GM18517 (cell line): ENCODE results near the gene GATAD2B.
A peak's percentile ranks its signal among the peaks of the same experiment; 100 is the strongest.

Source experiments
- ATAC-seq: cut with Tn5 transposase; IDR thresholded peaks from one replicate; pipeline ENCODE4 v1.9.1; 2021; ENCODE audit warnings: mild to moderate bottlenecking, moderate library complexity; ENCODE audit not compliant: unreplicated experiment

GATAD2B gene

GRCh38 chr1:153799566-153800465 is 123.0 kb downstream of the GATAD2B start:
- no peak for ATAC-seq

GRCh38 chr1:153799016-153799415 is 123.8 kb downstream of the GATAD2B start:
- ATAC-seq: no peak

- ATAC-seq: no peak
These were observed 124.3 kb downstream of the GATAD2B start for GRCh38 chr1:153798468-153798780.

GRCh38 chr1:153796786-153797659 is 125.7 kb downstream of the GATAD2B start:
- peak; percentile 69 for ATAC-seq

GRCh38 chr1:153795934-153796785 is 126.6 kb downstream of the GATAD2B start:
- ATAC-seq: no peak

- ATAC-seq: no peak
These were observed 127.4 kb downstream of the GATAD2B start for GRCh38 chr1:153795330-153795837.

- no peak for ATAC-seq
These were observed 128.0 kb downstream of the GATAD2B start for GRCh38 chr1:153794624-153795329.

- no peak for ATAC-seq
These were observed 128.7 kb downstream of the GATAD2B start for GRCh38 chr1:153793973-153794615.

- no peak for ATAC-seq
These were observed 129.4 kb downstream of the GATAD2B start for GRCh38 chr1:153793261-153793972.

- no peak for ATAC-seq
These were observed 130.1 kb downstream of the GATAD2B start for GRCh38 chr1:153792631-153793041.

- peak; percentile 6 for ATAC-seq
These were observed 131.0 kb downstream of the GATAD2B start for GRCh38 chr1:153791648-153792253.

- peak; percentile 95 for ATAC-seq
These were observed 131.7 kb downstream of the GATAD2B start for GRCh38 chr1:153790966-153791647.

- no peak for ATAC-seq
These were observed 132.3 kb downstream of the GATAD2B start for GRCh38 chr1:153790313-153790965.

GRCh38 chr1:153789478-153790034 is 133.2 kb downstream of the GATAD2B start:
- no peak for ATAC-seq

GRCh38 chr1:153786038-153786790 is 136.6 kb downstream of the GATAD2B start:
- ATAC-seq: no peak
